Endothelial cell of umbilical vein (primary cell): ENCODE results near the gene SHISA9. TPM values are rescaled to one million over a fixed set of nuclear protein-coding genes. Genes with fewer than 3 reads are reported as not detected.

Experiments
- BruUV-seq: library from RNA; stranded (reverse); fragments of 400-500 nt; replicated peaks from 2 replicates; lab custom pipeline; 2021; lab: Mats Ljungman, UMichigan
- CTCF ChIA-PET: fragments of 300-600, 350-600 bp; sonication (Branson Sonifier 250); formaldehyde crosslinking; loops from one replicate; lab custom pipeline; 2021; ENCODE audit warnings: antibody characterized with exemption, inconsistent platforms; lab: Charles Lee
- POLR2A ChIA-PET: fragments of 300-600, 350-600 bp; sonication (Branson Sonifier 250); formaldehyde crosslinking; loops from one replicate; lab custom pipeline; 2021; ENCODE audit warnings: antibody characterized with exemption, inconsistent platforms; lab: Charles Lee
- DNase-seq: peaks from one replicate; pipeline ENCODE4 v3.0.0-alpha.2; 2011; ENCODE audit warnings: low read depth, low spot score
- FAIRE-seq: peaks from 2 replicates; lab custom pipeline; 2011; peaks lifted over from hg19 to GRCh38; lab: Jason Lieb, UNC
- H2AFZ ChIP-seq: 2 replicates; pipeline ENCODE4 v1.6.0; 2012; ENCODE audit warnings: low read depth, low read length, control low read depth, inconsistent platforms
- H3K27ac ChIP-seq: 2 replicates; pipeline ENCODE4 v1.5.1; 2011; ENCODE audit warnings: low read depth, mild to moderate bottlenecking, control low read depth, low read length, moderate library complexity; ENCODE audit not compliant: insufficient read depth
- H3K27me3 ChIP-seq, 2 experiments: 2 replicates each; pipeline versions ENCODE4 v1.6.0 to v1.6.1; 2011; ENCODE audit warnings: low read length in 2 of 2, mixed read lengths in 1 of 2; ENCODE audit not compliant: control insufficient read depth in 2 of 2, insufficient read depth in 2 of 2
- H3K36me3 ChIP-seq, 2 experiments: 2 replicates in 1 of 2; 3 replicates in 1 of 2; pipeline ENCODE4 v1.5.1; 2011; ENCODE audit warnings: low read length in 2 of 2, mild to moderate bottlenecking in 1 of 2, moderate library complexity in 1 of 2; ENCODE audit not compliant: control insufficient read depth in 2 of 2, insufficient read depth in 2 of 2; ENCODE audit errors: extremely low read depth in 1 of 2
- H3K4me1 ChIP-seq: 3 replicates; pipeline ENCODE4 v1.5.1; 2011; ENCODE audit warnings: mild to moderate bottlenecking, low read length; ENCODE audit not compliant: control insufficient read depth, insufficient read depth; ENCODE audit errors: extremely low read depth
- H3K4me2 ChIP-seq: 2 replicates; pipeline ENCODE4 v1.6.1; 2011; ENCODE audit warnings: low read length, control low read depth, mixed read lengths; ENCODE audit not compliant: insufficient read depth
- H3K4me3 ChIP-seq, 3 experiments: fragments of 200-600 bp in 1 of 3; sonication (generic), shearing (Covaris generic) in 1 of 3; replicated peaks in 1 of 3; 2 replicates each; pipeline ENCODE4 v1.5.1; 2011 to 2016; ENCODE audit warnings: control low read depth in 3 of 3, low read length in 3 of 3, mild to moderate bottlenecking in 2 of 3, inconsistent platforms in 1 of 3, low read depth in 1 of 3, moderate library complexity in 1 of 3; ENCODE audit not compliant: insufficient read depth in 1 of 3
- H3K79me2 ChIP-seq: 2 replicates; pipeline ENCODE4 v1.6.0; 2012; ENCODE audit warnings: low read length, inconsistent platforms; ENCODE audit not compliant: control insufficient read depth, insufficient read depth
- H3K9ac ChIP-seq: replicated peaks from 2 replicates; pipeline ENCODE3; 2011; ENCODE audit warnings: low read length, control low read depth; ENCODE audit not compliant: insufficient read depth; ENCODE audit errors: extremely low read depth
- H3K9me1 ChIP-seq: replicated peaks from 3 replicates; pipeline ENCODE4 v1.6.0; 2011; ENCODE audit warnings: mild to moderate bottlenecking, low read length; ENCODE audit not compliant: control insufficient read depth, insufficient read depth; ENCODE audit errors: extremely low read depth
- H3K9me3 ChIP-seq: replicated peaks from 2 replicates; pipeline ENCODE4 v1.5.1; 2012; ENCODE audit warnings: low read length, inconsistent platforms; ENCODE audit not compliant: control insufficient read depth, insufficient read depth
- H4K20me1 ChIP-seq: replicated peaks from 2 replicates; pipeline ENCODE3; 2011; ENCODE audit warnings: mild to moderate bottlenecking, low read length; ENCODE audit not compliant: control insufficient read depth, insufficient read depth; ENCODE audit errors: extremely low read depth
- EZH2 ChIP-seq: IDR thresholded peaks from 2 replicates; pipeline ENCODE4 v1.6.1; 2012; ENCODE audit warnings: borderline replicate concordance, low read depth, mild to moderate bottlenecking, moderate library complexity, low read length, inconsistent platforms; ENCODE audit not compliant: severe bottlenecking
- FOS ChIP-seq: IDR thresholded peaks from 2 replicates; pipeline ENCODE4 v1.6.1; 2011; ENCODE audit warnings: mild to moderate bottlenecking, low read length, moderate library complexity, borderline replicate concordance; ENCODE audit not compliant: insufficient read depth
- GATA2 ChIP-seq: IDR thresholded peaks from 2 replicates; pipeline ENCODE4 v1.7.0; 2011; ENCODE audit warnings: low read depth, mild to moderate bottlenecking, moderate library complexity, mixed read lengths, low read length; ENCODE audit not compliant: insufficient read length, insufficient read depth
- JUN ChIP-seq: IDR thresholded peaks from 2 replicates; pipeline ENCODE4 v1.6.1; 2011; ENCODE audit warnings: borderline replicate concordance, low read depth; ENCODE audit not compliant: insufficient read length, insufficient read depth
- MYC ChIP-seq: IDR thresholded peaks from one replicate; pipeline ENCODE4 v1.6.1; 2011; ENCODE audit warnings: mild to moderate bottlenecking, low read depth, low read length
- POLR2A ChIP-seq: IDR thresholded peaks from 2 replicates; pipeline ENCODE4 v1.6.1; 2012; ENCODE audit warnings: low read depth, mild to moderate bottlenecking, control low read depth, low read length
- POLR2AphosphoS5 ChIP-seq: IDR thresholded peaks from 2 replicates; pipeline ENCODE4 v1.6.1; 2012; ENCODE audit warnings: low read depth, mild to moderate bottlenecking, control low read depth, low read length, moderate library complexity; ENCODE audit not compliant: insufficient read depth
- dilution Hi-C: fragments of 300-500 bp; cut with MboI; formaldehyde crosslinking; loops from one replicate; pipeline ENCODE4 v1.15.0; 2019; ENCODE audit warnings: low sequenced_read_pairs; ENCODE audit not compliant: extremely low pct_ligation_motif_present
- intact Hi-C: fragments of 100-400 bp; cut with micrococcal nuclease; formaldehyde crosslinking; loops from one replicate; pipeline ENCODE4 v1.10.0; 2022
- polyA plus RNA-seq, 4 experiments: library from polyadenylated mRNA; depleted of rRNA in 3 of 4; stranded (reverse) in 3 of 4; unstranded in 1 of 4; fragments of >200 nt; gene quantifications; 2 replicates each; pipeline versions ENCODE4 v1.2.1 to v1.2.3, GENCODE V29; 2011 to 2012; ENCODE audit warnings: missing spikeins in 1 of 4
- total RNA-seq: library from RNA; stranded (reverse); gene quantifications from 2 replicates; pipeline ENCODE4 v1.2.3, GENCODE V29; 2021
- TF ChIP-seq, protein P1 (sequence below): IDR thresholded peaks from 2 replicates; pipeline ENCODE4 v1.6.1; 2011; ENCODE audit not compliant: insufficient read depth, insufficient read length
- TF ChIP-seq, protein P2 (sequence below), 2 donors: IDR thresholded peaks; 1 replicate in 1 of 2; 2 replicates in 1 of 2; pipeline ENCODE4 v1.5.1; 2011; ENCODE audit warnings: low read length in 2 of 2, mild to moderate bottlenecking in 2 of 2, moderate library complexity in 2 of 2, control low read depth in 1 of 2, inconsistent platforms in 1 of 2, low read depth in 1 of 2; ENCODE audit not compliant: insufficient read depth in 1 of 2; ENCODE audit errors: extremely low read depth in 1 of 2

The SHISA9 gene
- total and polyA plus RNA-seq, 2 donors (not counting 3 experiments of a cell fraction or from before 2014, with no cell fraction given), result not detected

GRCh38 chr16:13153696-13154095 is 252.3 kb downstream of the SHISA9 start:
- Histone ChIP-seq H3K4me2 (no peak overlapping the region), H3K4me3 (no peak overlapping the region), H3K9me3 (peaks cover 6% of the 10 kb centered on the region), H2AFZ (no peak overlapping the region), H3K27ac (no peak overlapping the region), H3K27me3 (no peaks in the 10 kb centered on the region), H3K9ac (no peak overlapping the region), H3K9me1 (no peaks in the 10 kb centered on the region), H4K20me1 (no peaks in the 10 kb centered on the region), H3K4me1 (no peaks in the 10 kb centered on the region), H3K79me2 (no peaks in the 10 kb centered on the region), H3K36me3 (no peaks in the 10 kb centered on the region)
- dilution Hi-C loops, result no loop called here
- BruUV-seq, result no TSS peak
- no peak for TF ChIP-seq POLR2A
- no peak for TF ChIP-seq EZH2
- TF ChIP-seq, protein P1, sequence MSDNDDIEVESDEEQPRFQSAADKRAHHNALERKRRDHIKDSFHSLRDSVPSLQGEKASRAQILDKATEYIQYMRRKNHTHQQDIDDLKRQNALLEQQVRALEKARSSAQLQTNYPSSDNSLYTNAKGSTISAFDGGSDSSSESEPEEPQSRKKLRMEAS, result no peak
- TF ChIP-seq MYC, result no peak
- TF ChIP-seq JUN, result no peak
- TF ChIP-seq, protein P2, sequence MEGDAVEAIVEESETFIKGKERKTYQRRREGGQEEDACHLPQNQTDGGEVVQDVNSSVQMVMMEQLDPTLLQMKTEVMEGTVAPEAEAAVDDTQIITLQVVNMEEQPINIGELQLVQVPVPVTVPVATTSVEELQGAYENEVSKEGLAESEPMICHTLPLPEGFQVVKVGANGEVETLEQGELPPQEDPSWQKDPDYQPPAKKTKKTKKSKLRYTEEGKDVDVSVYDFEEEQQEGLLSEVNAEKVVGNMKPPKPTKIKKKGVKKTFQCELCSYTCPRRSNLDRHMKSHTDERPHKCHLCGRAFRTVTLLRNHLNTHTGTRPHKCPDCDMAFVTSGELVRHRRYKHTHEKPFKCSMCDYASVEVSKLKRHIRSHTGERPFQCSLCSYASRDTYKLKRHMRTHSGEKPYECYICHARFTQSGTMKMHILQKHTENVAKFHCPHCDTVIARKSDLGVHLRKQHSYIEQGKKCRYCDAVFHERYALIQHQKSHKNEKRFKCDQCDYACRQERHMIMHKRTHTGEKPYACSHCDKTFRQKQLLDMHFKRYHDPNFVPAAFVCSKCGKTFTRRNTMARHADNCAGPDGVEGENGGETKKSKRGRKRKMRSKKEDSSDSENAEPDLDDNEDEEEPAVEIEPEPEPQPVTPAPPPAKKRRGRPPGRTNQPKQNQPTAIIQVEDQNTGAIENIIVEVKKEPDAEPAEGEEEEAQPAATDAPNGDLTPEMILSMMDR (IDR thresholded peaks at IDR 0.05; ENCODE audit: extremely low read depth in 1 of 2, insufficient read depth in 1 of 2, low read depth in 1 of 2, low read length in 2 of 2), result no peak
- no peak for TF ChIP-seq FOS
- TF ChIP-seq POLR2AphosphoS5, result no peak
- TF ChIP-seq GATA2, result no peak
- ChIA-PET POLR2A (no interaction called here), CTCF (no interaction called here)
- DNase-seq (no peak), FAIRE-seq (no peak)
- intact Hi-C loops, result no loop called here
